HCT116 (cell line): ENCODE data around the gene DAZAP2. TPM values are rescaled to one million over a fixed set of nuclear protein-coding genes. Genes with fewer than 3 reads are reported as not detected.

Experiments used
- ATAC-seq: fragments of 200-7000 bp; cut with Tn5 transposase; 2 replicates; pipeline ENCODE4 v1.9.1; 2020; ENCODE audit warnings: mild to moderate bottlenecking, moderate library complexity
- BruUV-seq: library from RNA; stranded (reverse); fragments of 400-500 nt; replicated peaks from 2 replicates; lab custom pipeline; 2021; lab: Mats Ljungman, UMichigan
- CTCF ChIA-PET: fragments of 300-600 bp; sonication (Branson Sonifier 250); formaldehyde crosslinking; loops from one replicate; lab custom pipeline; 2021; ENCODE audit warnings: antibody characterized with exemption; lab: Charles Lee
- POLR2A ChIA-PET: fragments of 300-600, 350-600 bp; sonication (Branson Sonifier 250); formaldehyde crosslinking; loops from one replicate; lab custom pipeline; 2021; ENCODE audit warnings: antibody characterized with exemption; lab: Charles Lee
- RAD21 ChIA-PET, 2 experiments: fragments of 300-600 bp; sonication (Branson Sonifier 250); formaldehyde crosslinking; loops; one replicate each; lab custom pipeline; 2023; ENCODE audit warnings: low total read pairs in 2 of 2; ENCODE audit not compliant: uncharacterized antibody in 2 of 2, unreplicated experiment in 2 of 2, low non-redundant PET in 1 of 2; lab: Charles Lee
- DNase-seq: peaks from one replicate; pipeline ENCODE4 v3.0.0-alpha.2; 2010; ENCODE audit warnings: low read depth, low spot score
- H2AFZ ChIP-seq: fragments of 200-600 bp; shearing (Covaris generic), sonication (generic); 2 replicates; pipeline ENCODE4 v1.6.1; 2017; ENCODE audit warnings: low read depth, mixed run types, mixed read lengths, antibody characterized with exemption, low read length; ENCODE audit not compliant: poor library complexity, severe bottlenecking
- H3K27ac ChIP-seq: 2 replicates; pipeline ENCODE4 v1.5.1; 2012; ENCODE audit warnings: low read depth, low read length
- H3K27me3 ChIP-seq: fragments of 200-600 bp; sonication (generic); 2 replicates; pipeline ENCODE4 v1.6.1; 2016; ENCODE audit warnings: mixed run types, low read length, mixed read lengths; ENCODE audit not compliant: insufficient read depth
- H3K36me3 ChIP-seq, 2 experiments: fragments of 200-500 bp in 1 of 2; fragments of 200-600 bp in 1 of 2; sonication (Bioruptor generic) in 1 of 2; sonication (generic) in 1 of 2; 2 replicates each; pipeline versions ENCODE4 v1.5.1 to v1.6.1; 2014 to 2016; ENCODE audit warnings: low read length in 2 of 2, inconsistent platforms in 1 of 2, mixed read lengths in 1 of 2, mixed run types in 1 of 2; ENCODE audit not compliant: insufficient read depth in 2 of 2, control insufficient read depth in 1 of 2
- H3K4me1 ChIP-seq, 2 experiments: fragments of 200-600 bp in 1 of 2; sonication (generic) in 1 of 2; 2 replicates each; pipeline versions ENCODE4 v1.5.1 to v1.6.1; 2012 to 2017; ENCODE audit warnings: low read length in 2 of 2, inconsistent platforms in 1 of 2, mild to moderate bottlenecking in 1 of 2, mixed read lengths in 1 of 2, mixed run types in 1 of 2, moderate library complexity in 1 of 2; ENCODE audit not compliant: insufficient read depth in 2 of 2, control insufficient read depth in 1 of 2
- H3K4me2 ChIP-seq: fragments of 200-600 bp; sonication (generic); 2 replicates; pipeline ENCODE4 v1.6.1; 2017; ENCODE audit warnings: mixed run types, low read length, mixed read lengths
- H3K4me3 ChIP-seq, 2 experiments: fragments of 200-600 bp in 1 of 2; sonication (generic) in 1 of 2; replicated peaks in 1 of 2; 2 replicates each; pipeline ENCODE4 v1.5.1; 2011 to 2016; ENCODE audit warnings: low read length in 2 of 2, control low read depth in 1 of 2, low read depth in 1 of 2, mild to moderate bottlenecking in 1 of 2, mixed read lengths in 1 of 2, mixed run types in 1 of 2
- H3K79me2 ChIP-seq: fragments of 200-600 bp; sonication (generic); 2 replicates; pipeline ENCODE4 v1.6.1; 2017; ENCODE audit warnings: mild to moderate bottlenecking, mixed run types, low read length, moderate library complexity, mixed read lengths; ENCODE audit not compliant: insufficient read depth
- H3K9ac ChIP-seq: fragments of 200-600 bp; sonication (generic); 2 replicates; pipeline ENCODE4 v1.6.1; 2016; ENCODE audit warnings: low read length, mixed read lengths
- H3K9me2 ChIP-seq: fragments of 200-600 bp; sonication (generic), shearing (Covaris generic); 2 replicates; pipeline ENCODE4 v1.6.1; 2017; ENCODE audit warnings: mixed run types, mild to moderate bottlenecking, moderate library complexity; ENCODE audit not compliant: insufficient read depth
- H3K9me3 ChIP-seq, 2 experiments: fragments of 200-500 bp in 1 of 2; fragments of 200-600 bp in 1 of 2; sonication (Bioruptor generic) in 1 of 2; sonication (generic) in 1 of 2; 2 replicates each; pipeline ENCODE4 v1.6.1; 2014 to 2017; ENCODE audit warnings: low read length in 2 of 2, mixed read lengths in 2 of 2, inconsistent platforms in 1 of 2, low read depth in 1 of 2, mild to moderate bottlenecking in 1 of 2, mixed run types in 1 of 2, moderate library complexity in 1 of 2; ENCODE audit not compliant: control insufficient read depth in 1 of 2, insufficient read depth in 1 of 2
- H4K20me1 ChIP-seq: fragments of 200-600 bp; sonication (generic), shearing (Covaris generic); 2 replicates; pipeline ENCODE4 v1.6.1; 2017; ENCODE audit warnings: mixed run types, mild to moderate bottlenecking, moderate library complexity; ENCODE audit not compliant: insufficient read depth
- CTCF ChIP-seq, 3 experiments: fragments of 200-600 bp in 1 of 3; sonication (generic) in 1 of 3; IDR thresholded peaks in 2 of 3; conservative IDR thresholded peaks in 1 of 3; 2 replicates each; pipeline ENCODE4 v1.5.1; 2012 to 2017; ENCODE audit warnings: low read depth in 2 of 3, low read length in 2 of 3, antibody characterized with exemption in 1 of 3, borderline replicate concordance in 1 of 3, control low read depth in 1 of 3, mild to moderate bottlenecking in 1 of 3, mixed read lengths in 1 of 3, mixed run types in 1 of 3, moderate library complexity in 1 of 3; ENCODE audit not compliant: insufficient read depth in 1 of 3
- EGR1 ChIP-seq: IDR thresholded peaks from 2 replicates; pipeline ENCODE4 v1.6.1; 2012; ENCODE audit warnings: low read depth
- EZH2phosphoT487 ChIP-seq: fragments of 200-600 bp; IDR thresholded peaks from 2 replicates; pipeline ENCODE4 v1.6.1; 2018; ENCODE audit warnings: antibody characterized with exemption, borderline replicate concordance
- JUND ChIP-seq: IDR thresholded peaks from 2 replicates; pipeline ENCODE4 v1.6.1; 2012
- MAX ChIP-seq: IDR thresholded peaks from 2 replicates; pipeline ENCODE4 v1.6.1; 2012
- POLR2AphosphoS5 ChIP-seq: IDR thresholded peaks from 2 replicates; pipeline ENCODE4 v1.6.1; 2011; ENCODE audit warnings: mild to moderate bottlenecking, low read depth, low read length, moderate library complexity
- SP1 ChIP-seq: IDR thresholded peaks from 2 replicates; pipeline ENCODE4 v1.6.1; 2012; ENCODE audit warnings: low read depth
- SRF ChIP-seq: IDR thresholded peaks from 2 replicates; pipeline ENCODE4 v1.6.1; 2012; ENCODE audit warnings: low read depth
- YY1 ChIP-seq: IDR thresholded peaks from 2 replicates; pipeline ENCODE4 v1.6.1; 2011; ENCODE audit warnings: low read length, low read depth, moderate library complexity, mild to moderate bottlenecking; ENCODE audit not compliant: insufficient replicate concordance; ENCODE audit errors: extremely low read depth
- ZBTB33 ChIP-seq: IDR thresholded peaks from 2 replicates; pipeline ENCODE4 v1.6.1; 2011; ENCODE audit warnings: mild to moderate bottlenecking, low read length, moderate library complexity; ENCODE audit not compliant: insufficient replicate concordance; ENCODE audit errors: extremely low read depth
- ZNF274 ChIP-seq: fragments of 200-500 bp; sonication (Bioruptor generic); IDR thresholded peaks from 2 replicates; pipeline ENCODE4 v1.6.1; 2014; ENCODE audit warnings: mild to moderate bottlenecking, low read depth, low read length, inconsistent platforms
- intact Hi-C: fragments of 100-400 bp; cut with micrococcal nuclease; formaldehyde crosslinking; loops from 2 replicates; pipeline ENCODE4 v1.10.0; 2022
- total RNA-seq: library from RNA; stranded (reverse); gene quantifications from one replicate; pipeline ENCODE4 v1.2.1, GENCODE V29; 2021; ENCODE audit not compliant: unreplicated experiment

The DAZAP2 gene
- total RNA-seq, 1 experiment from 2014 or later, result 157 TPM

- BruUV-seq, result no TSS peak
- no peak overlapping the region for H3K27ac ChIP-seq
- intact Hi-C loops, result no loop called here
- TF ChIP-seq ZNF274 (no peak), CTCF (IDR thresholded peaks at IDR 0.05 in 2 of 3, conservative IDR thresholded peaks at IDR 0.05 in 1 of 3; ENCODE audit: borderline replicate concordance in 1 of 3, insufficient read depth in 1 of 3, low read depth in 2 of 3, low read length in 2 of 3) (no peak), SRF (no peak), EGR1 (no peak), EZH2phosphoT487 (no peak), POLR2AphosphoS5 (no peak), JUND (no peak), SP1 (no peak), ZBTB33 (no peak), YY1 (no peak), MAX (no peak)
- no peaks in the 10 kb centered on the region for H4K20me1 ChIP-seq
- ChIA-PET POLR2A (no interaction called here), CTCF (no interaction called here), RAD21 (no interaction called here)
- no peaks in the 10 kb centered on the region for H3K36me3 ChIP-seq
- H3K79me2 ChIP-seq, result no peaks in the 10 kb centered on the region
- ATAC-seq (no peak), DNase-seq (no peak)
- H3K9me3 ChIP-seq, result no peaks in the 10 kb centered on the region
- H3K27me3 ChIP-seq, result no peaks in the 10 kb centered on the region
- no peaks in the 10 kb centered on the region for H3K9me2 ChIP-seq
- H2AFZ ChIP-seq, result no peak overlapping the region
- H3K4me2 ChIP-seq, result no peak overlapping the region
- peaks cover 0 to 5% of the 10 kb centered on the region in 2 experiments; a peak in 3 of 4 replicates for H3K4me1 ChIP-seq
- no peak overlapping the region for H3K4me3 ChIP-seq
- no peak overlapping the region for H3K9ac ChIP-seq
Measured at GRCh38 chr12:51191516-51192283, 46.9 kb upstream of the DAZAP2 start.
